Stimulated activated CD8-positive, alpha-beta memory T cell treated with anti-CD3 and anti-CD28 coated beads, Interleukin-7, amount 100 ng/mL, for 24 hours (primary cell): ENCODE data around the gene TMEM51.

Source experiments
- DNase-seq: peaks from one replicate; pipeline ENCODE4 v3.0.0-alpha.2; 2020; ENCODE audit warnings: low read depth

TMEM51 gene

GRCh38 chr1:15218287-15219279 is 65.0 kb downstream of the TMEM51 start:
- no peak for DNase-seq

GRCh38 chr1:15219280-15220023 is 65.9 kb downstream of the TMEM51 start:
- no peak for DNase-seq

- DNase-seq, result no peak
Measured at GRCh38 chr1:15220024-15220392, 66.5 kb downstream of the TMEM51 start.

GRCh38 chr1:15220825-15221431 is 67.4 kb downstream of the TMEM51 start:
- DNase-seq, result no peak

- no peak for DNase-seq
Measured at GRCh38 chr1:15222653-15223303, 69.2 kb downstream of the TMEM51 start.

GRCh38 chr1:15224259-15224869 is 70.8 kb downstream of the TMEM51 start:
- DNase-seq, result no peak

- DNase-seq, result no peak
Measured at GRCh38 chr1:15224974-15225373, 71.4 kb downstream of the TMEM51 start.

- DNase-seq, result no peak
Measured at GRCh38 chr1:15225461-15225860, 71.9 kb downstream of the TMEM51 start.

- no peak for DNase-seq
Measured at GRCh38 chr1:15226388-15227255, 73.1 kb downstream of the TMEM51 start.

GRCh38 chr1:15229707-15230131 is 76.2 kb downstream of the TMEM51 start:
- no peak for DNase-seq

- no peak for DNase-seq
Measured at GRCh38 chr1:15231714-15232201, 78.2 kb downstream of the TMEM51 start.

- DNase-seq, result no peak
Measured at GRCh38 chr1:15233689-15234088, 80.1 kb downstream of the TMEM51 start.

GRCh38 chr1:15236321-15236721 is 82.8 kb downstream of the TMEM51 start:
- DNase-seq, result no peak

GRCh38 chr1:15236746-15237145 is 83.2 kb downstream of the TMEM51 start:
- DNase-seq, result no peak

GRCh38 chr1:15238789-15239188 is 85.2 kb downstream of the TMEM51 start:
- DNase-seq, result no peak

GRCh38 chr1:15242766-15243165 is 89.2 kb downstream of the TMEM51 start:
- no peak for DNase-seq

GRCh38 chr1:15243275-15244043 is 89.9 kb downstream of the TMEM51 start:
- DNase-seq, result no peak

GRCh38 chr1:15244813-15245212 is 91.3 kb downstream of the TMEM51 start:
- DNase-seq, result no peak

GRCh38 chr1:15245593-15246360 is 92.2 kb downstream of the TMEM51 start:
- DNase-seq, result no peak
